Aorta (tissue), 5 donors: Measurements from ENCODE around the gene JARID2. TPM values are rescaled to one million over a fixed set of nuclear protein-coding genes. Genes with fewer than 3 reads are reported as not detected.

Source experiments
- ATAC-seq: fragments of 200-7000 bp; cut with Tn5 transposase; one replicate; pipeline ENCODE4 v1.9.1; 2022; ENCODE audit warnings: moderate library complexity; ENCODE audit not compliant: low FRiP score
- DNase-seq, 2 donors: peaks; one replicate each; pipeline ENCODE4 v3.0.0-alpha.2; 2020
- H3K27ac ChIP-seq, 2 donors: one replicate each; pipeline ENCODE4 v1.5.1; 2013; ENCODE audit warnings: low read length in 2 of 2, mild to moderate bottlenecking in 2 of 2, moderate library complexity in 2 of 2, control low read depth in 1 of 2, inconsistent platforms in 1 of 2, low read depth in 1 of 2
- H3K27me3 ChIP-seq, 2 donors: one replicate each; pipeline ENCODE4 v1.6.1; 2013; ENCODE audit warnings: control low read depth in 1 of 2, low read length in 1 of 2, mild to moderate bottlenecking in 1 of 2, moderate library complexity in 1 of 2; ENCODE audit not compliant: insufficient read depth in 2 of 2, control insufficient read depth in 1 of 2
- H3K36me3 ChIP-seq, 2 donors: one replicate each; pipeline ENCODE4 v1.6.1; 2013; ENCODE audit warnings: control low read depth in 1 of 2, low read length in 1 of 2, mild to moderate bottlenecking in 1 of 2; ENCODE audit not compliant: insufficient read depth in 2 of 2, control insufficient read depth in 1 of 2
- H3K4me1 ChIP-seq, 2 donors: one replicate each; pipeline ENCODE4 v1.6.1; 2013; ENCODE audit warnings: low read length in 2 of 2, control low read depth in 1 of 2, mild to moderate bottlenecking in 1 of 2, moderate library complexity in 1 of 2; ENCODE audit not compliant: insufficient read depth in 2 of 2, control insufficient read depth in 1 of 2
- H3K4me3 ChIP-seq, 2 donors: one replicate each; pipeline ENCODE4 v1.5.1; 2013; ENCODE audit warnings: low read length in 2 of 2, control low read depth in 1 of 2, mild to moderate bottlenecking in 1 of 2
- H3K9me3 ChIP-seq: one replicate; pipeline ENCODE4 v1.6.1; 2013; ENCODE audit warnings: mild to moderate bottlenecking, low read length; ENCODE audit not compliant: control insufficient read depth
- WGBS, 2 donors: extraction: QIAGEN DNeasy Blood & Tissue Kit; methylation state at CpG; one replicate each; pipeline ENCODE4 v1.1.7; 2013; 5-methylcytosine and 5-hydroxymethylcytosine counted together
- intact Hi-C, 2 donors: fragments of 100-400 bp; cut with DNase I; formaldehyde crosslinking; loops; one replicate each; pipeline versions ENCODE4 v1.14.2 to v1.15.0; 2022
- polyA plus RNA-seq, 2 donors: library from polyadenylated mRNA; stranded (reverse); fragments of 200-250 nt; gene quantifications; one replicate each; pipeline ENCODE4 v1.2.3, GENCODE V29; 2013
- total RNA-seq, 2 donors: library from RNA; stranded (reverse); fragmentation: NEBNext Ultra II Directional; extraction: Animal tissue kit (Norgen Biotek cat#: 25700); gene quantifications; one replicate each; pipeline ENCODE4 v1.2.1, GENCODE V29; 2021
- donor health status: healthy with polysubstance abuse.
- donor health status: Bipolar disorder and iron deficiency.
- donor health status: DM: no; HTN: no; CAD: no.
- donor health status: DM: no; HTN: no; CAD: no.
- donor health status: DM: yes; HTN: yes; CAD: no.

The JARID2 gene
- total and polyA plus RNA-seq, 4 donors = 0.88 to 13.0 (median 7.1) TPM

DNA sequence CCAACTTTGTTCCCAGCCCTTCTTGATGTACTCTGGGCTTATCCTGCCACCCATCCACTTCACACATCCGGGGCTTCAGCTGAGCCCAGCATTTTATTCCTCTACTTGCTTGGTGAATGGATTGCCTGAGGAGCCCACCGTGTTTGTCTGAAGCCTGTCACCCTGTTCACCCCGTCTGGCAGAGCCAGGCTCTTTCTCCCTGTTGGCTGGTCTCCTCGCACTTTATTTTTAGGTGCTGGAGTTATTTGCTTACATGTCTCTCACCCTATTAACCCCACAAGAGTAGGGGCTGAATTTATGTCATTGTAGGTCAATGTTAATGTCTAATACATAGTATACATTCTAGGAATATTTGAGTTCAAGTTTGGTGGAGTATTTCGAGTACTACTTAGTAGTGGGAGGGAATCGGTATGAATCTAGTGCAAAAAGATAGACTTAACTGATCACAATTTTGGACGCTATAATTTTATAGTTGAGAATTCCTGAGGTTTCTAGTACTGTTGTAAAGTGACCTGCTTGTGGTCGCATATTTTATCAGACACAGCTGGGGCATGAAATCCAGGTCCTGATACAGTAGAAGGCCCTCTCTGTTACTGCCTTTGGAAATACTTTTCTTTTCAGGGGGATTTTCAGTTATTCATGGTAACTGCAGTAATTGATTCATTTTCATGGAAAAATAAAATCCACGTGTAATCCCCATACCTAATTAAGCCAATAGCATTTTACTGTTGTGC is 10.8 kb downstream of the JARID2 start:
- no peak overlapping the region for H3K27ac ChIP-seq
- WGBS, 2 donors = 23 to 35% methylated on average over 9 of the region's 9 CpGs
- no peak for ATAC-seq
- peaks cover 6 to 11% of the 10 kb centered on the region in 2 donors for H3K4me1 ChIP-seq
- H3K4me3 ChIP-seq = no peak overlapping the region
- H3K27me3 ChIP-seq = no peaks in the 10 kb centered on the region
- H3K9me3 ChIP-seq = no peaks in the 10 kb centered on the region
- intact Hi-C loops = no loop called here
- DNase-seq = no peak
- H3K36me3 ChIP-seq = no peaks in the 10 kb centered on the region

DNA sequence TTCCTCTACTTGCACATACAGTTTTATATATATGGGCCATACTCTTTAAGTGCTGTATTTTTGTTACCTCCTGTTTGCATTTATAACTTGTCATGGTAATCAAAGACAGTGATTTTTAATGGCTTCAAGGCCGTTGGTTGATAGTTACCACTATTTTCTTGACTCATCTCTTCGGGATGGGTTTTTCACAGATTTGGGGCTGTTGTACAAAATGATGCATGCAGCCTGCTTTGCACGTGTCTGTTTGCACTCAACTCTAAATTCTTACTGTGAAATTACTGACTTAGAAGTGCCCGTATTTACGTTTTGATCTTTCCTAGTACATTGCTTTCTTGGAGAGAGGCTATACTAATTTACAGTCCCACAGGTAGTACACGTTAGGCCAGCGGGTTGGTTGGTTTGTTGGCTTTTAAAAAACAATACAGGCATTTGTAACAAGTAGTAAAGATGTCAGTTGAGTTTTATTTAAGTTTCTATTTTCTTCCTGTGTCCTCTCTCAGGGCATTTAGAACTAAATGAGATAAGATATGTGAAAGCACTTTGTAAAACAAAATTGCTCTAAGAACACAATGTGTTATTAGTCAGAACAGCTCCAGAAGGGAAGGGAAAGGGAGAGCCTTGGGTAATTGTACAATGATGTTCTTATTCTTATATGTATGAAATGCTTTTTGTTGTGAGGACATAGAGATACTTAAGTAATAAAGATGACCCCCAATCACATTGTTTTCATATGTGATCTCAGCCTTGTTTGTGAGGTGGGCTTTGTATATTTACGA is 11.7 kb downstream of the JARID2 start:
- no peak for ATAC-seq

DNA sequence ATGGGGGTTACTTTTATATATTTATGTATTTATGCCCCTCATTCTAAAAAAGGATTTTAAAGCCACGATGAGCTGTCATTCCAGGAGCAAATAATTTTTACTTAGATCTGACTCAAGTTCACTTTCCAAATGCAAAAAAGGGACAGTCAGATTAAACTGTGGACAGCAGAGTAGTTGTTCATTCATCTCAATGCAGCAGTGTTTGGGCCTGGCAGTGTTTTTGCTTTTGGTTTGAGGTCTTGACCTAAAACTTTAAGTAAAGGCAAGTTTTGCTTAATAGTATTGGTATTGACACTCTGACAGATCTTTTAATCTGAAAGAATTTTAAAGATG is 13.9 kb downstream of the JARID2 start:
- H3K4me1 ChIP-seq = peaks cover 6 to 11% of the 10 kb centered on the region in 2 donors
- WGBS, 2 donors = 26 to 32% methylated on average over 1 of the region's 1 CpG
- intact Hi-C loops = no loop called here

More for the DNA sequence above, 11.7 kb downstream of the JARID2 start:
- Histone ChIP-seq H3K9me3 (no peaks in the 10 kb centered on the region), H3K27me3 (no peaks in the 10 kb centered on the region), H3K36me3 (no peaks in the 10 kb centered on the region), H3K4me1 (peaks cover 6 to 11% of the 10 kb centered on the region in 2 donors), H3K4me3 (no peak overlapping the region), H3K27ac (no peak overlapping the region)
- DNase-seq = no peak
- intact Hi-C loops = no loop called here
- 92 to 93% methylated on average over 8 of the region's 8 CpGs for WGBS, 2 donors

DNA sequence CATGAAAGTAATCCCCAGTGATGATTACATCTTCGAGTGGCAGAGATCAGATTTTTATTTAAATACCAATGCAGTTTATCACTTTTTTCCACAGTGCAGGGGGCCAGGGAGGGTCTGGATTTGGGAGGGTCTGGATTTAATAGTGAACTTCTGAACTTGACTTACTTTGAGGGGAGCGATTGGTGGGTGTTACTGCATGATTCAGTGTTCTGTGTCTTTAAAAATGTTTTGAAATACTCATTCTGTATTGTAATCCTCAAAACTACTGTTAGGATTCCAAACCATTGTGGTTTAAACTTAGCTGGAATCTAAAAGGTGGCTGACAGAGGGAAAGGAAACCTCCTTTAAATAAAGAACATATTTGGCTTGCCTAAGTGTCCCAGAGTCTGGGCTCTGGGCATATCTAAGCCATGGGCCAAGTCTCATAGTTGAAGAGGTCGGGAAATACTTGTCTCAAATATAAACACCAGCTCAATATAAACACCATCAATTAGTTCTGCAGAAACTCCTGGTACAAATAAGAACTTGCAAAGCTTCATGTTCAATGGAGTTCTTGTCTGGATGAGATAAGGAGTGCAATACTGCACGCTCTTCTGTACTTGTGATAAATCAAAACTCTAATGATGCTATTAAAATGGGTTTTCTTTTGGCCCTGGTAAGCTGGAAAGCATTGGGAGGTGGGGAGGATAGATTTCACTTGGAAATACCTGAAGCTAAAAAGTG is 14.4 kb downstream of the JARID2 start:
- Histone ChIP-seq H3K36me3 (no peaks in the 10 kb centered on the region), H3K4me3 (no peak overlapping the region), H3K27ac (no peak overlapping the region), H3K4me1 (peaks cover 6 to 11% of the 10 kb centered on the region in 2 donors), H3K9me3 (no peaks in the 10 kb centered on the region), H3K27me3 (no peaks in the 10 kb centered on the region)
- DNase-seq (no peak), ATAC-seq (no peak)
- intact Hi-C loops = no loop called here
- 44 to 46% methylated on average over 4 of the region's 4 CpGs for WGBS, 2 donors

More for the DNA sequence above, 13.9 kb downstream of the JARID2 start:
- DNase-seq (no peak), ATAC-seq (no peak)
- Histone ChIP-seq H3K9me3 (no peaks in the 10 kb centered on the region), H3K27ac (no peak overlapping the region), H3K27me3 (no peaks in the 10 kb centered on the region), H3K36me3 (no peaks in the 10 kb centered on the region), H3K4me3 (no peak overlapping the region)

DNA sequence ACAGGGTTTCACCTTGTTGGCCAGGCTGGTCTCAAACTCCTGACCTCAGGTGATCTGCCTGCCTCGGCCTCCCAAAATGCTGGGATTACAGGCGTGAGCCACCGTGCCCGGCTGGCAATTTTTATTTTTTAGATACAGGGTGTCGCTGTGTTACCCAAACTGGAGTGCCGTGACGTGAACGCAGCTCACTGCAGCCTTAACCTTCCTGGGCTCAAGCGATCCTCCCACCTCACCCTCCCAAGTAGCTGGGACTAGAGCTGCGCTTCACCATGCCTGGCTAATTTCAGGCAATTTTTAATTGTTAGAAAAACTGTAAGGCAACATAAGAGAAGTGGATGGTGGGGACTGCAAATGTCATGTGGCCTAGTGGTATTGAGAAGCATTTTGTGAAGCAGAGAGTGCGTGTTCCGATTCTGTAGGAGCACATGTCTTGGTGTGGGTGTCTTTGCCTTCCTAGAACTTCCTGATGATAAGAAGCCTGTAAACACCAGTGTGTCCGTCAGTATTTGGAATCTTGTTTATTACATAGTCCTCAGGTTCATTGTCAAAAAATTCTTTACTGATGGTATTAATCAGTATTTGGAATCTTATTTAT is 18.0 kb downstream of the JARID2 start:
- DNase-seq (no peak), ATAC-seq (no peak)
- Histone ChIP-seq H3K27ac (no peak overlapping the region), H3K27me3 (no peaks in the 10 kb centered on the region), H3K36me3 (no peaks in the 10 kb centered on the region), H3K9me3 (no peaks in the 10 kb centered on the region), H3K4me3 (no peak overlapping the region), H3K4me1 (peaks cover 0 to 8% of the 10 kb centered on the region in 2 donors)
- intact Hi-C loops = no loop called here
- 96 to 97% methylated on average over 13 of the region's 13 CpGs for WGBS, 2 donors

DNA sequence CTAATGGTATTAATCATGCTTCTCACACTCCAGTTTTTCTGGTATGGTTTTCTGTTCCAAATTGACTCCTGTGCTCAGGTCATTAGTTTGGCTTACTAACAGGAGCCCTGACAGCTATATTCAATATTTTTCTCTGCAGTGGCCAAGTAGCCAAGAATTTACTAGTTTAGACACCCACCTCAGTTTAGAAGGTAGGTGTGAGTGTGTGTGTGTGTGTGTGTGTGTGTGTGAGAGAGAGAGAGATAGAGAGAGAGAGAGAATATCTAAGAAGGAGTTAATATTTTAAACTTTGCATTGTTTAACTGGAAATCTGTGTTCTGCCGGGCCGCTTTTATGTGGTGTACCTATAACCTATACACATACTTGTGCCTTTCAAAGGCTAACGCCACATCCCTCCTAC is 18.5 kb downstream of the JARID2 start:
- WGBS, 2 donors = 95 to 100% methylated on average over 3 of the region's 3 CpGs

DNA sequence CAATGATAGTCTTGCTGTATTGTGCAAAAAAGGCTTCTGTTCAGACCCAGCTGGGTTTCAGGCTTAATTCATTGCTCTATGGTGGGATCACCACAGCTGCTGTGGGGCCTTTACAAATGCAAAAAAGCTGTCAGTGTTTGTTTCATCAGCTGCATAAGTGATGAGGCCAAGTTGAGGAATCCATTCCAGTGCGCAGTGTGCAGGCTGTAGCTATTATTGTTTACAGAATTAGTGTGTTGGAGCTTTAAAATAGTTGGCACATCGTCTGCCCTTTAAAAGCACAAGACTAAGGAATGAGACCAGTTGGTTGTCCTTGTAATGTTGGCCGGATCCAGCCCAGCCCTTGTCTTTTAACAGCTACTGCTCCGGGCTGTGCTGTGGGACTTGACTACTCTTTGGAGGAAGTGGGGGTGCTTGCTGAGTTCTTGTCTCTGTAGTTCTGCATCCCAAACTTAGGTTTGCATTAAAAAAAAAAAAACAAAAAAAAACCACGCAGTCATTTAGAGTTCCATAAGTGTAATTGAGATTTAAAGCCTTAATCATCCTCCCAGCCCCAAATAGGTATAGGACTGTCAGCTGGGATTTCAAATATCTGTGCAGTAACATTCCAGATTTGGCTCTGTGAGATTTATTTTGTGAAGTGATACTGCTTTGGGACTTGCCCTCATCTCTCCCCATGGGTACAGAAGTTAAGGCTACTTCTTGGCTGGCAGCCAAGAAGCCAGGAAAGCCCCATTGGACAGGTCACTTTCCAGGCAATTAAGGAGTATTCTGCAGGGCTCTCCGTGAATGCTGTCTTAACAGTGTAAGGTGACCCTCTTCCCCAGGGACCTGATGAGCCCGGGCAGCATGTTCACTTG is 19.3 kb downstream of the JARID2 start:
- ATAC-seq (no peak), DNase-seq (no peak)
- Histone ChIP-seq H3K27ac (no peak overlapping the region), H3K9me3 (no peaks in the 10 kb centered on the region), H3K4me3 (no peak overlapping the region), H3K36me3 (no peaks in the 10 kb centered on the region), H3K27me3 (no peaks in the 10 kb centered on the region), H3K4me1 (peaks cover 0 to 7% of the 10 kb centered on the region in 2 donors)
- intact Hi-C loops = no loop called here
- 73 to 74% methylated on average over 7 of the region's 7 CpGs for WGBS, 2 donors

More for the DNA sequence above, 18.5 kb downstream of the JARID2 start:
- intact Hi-C loops = no loop called here
- H3K27ac ChIP-seq = no peak overlapping the region
- no peaks in the 10 kb centered on the region for H3K9me3 ChIP-seq
- H3K4me1 ChIP-seq = peaks cover 0 to 8% of the 10 kb centered on the region in 2 donors
- H3K36me3 ChIP-seq = no peaks in the 10 kb centered on the region
- ATAC-seq = no peak
- no peak for DNase-seq
- H3K27me3 ChIP-seq = no peaks in the 10 kb centered on the region
- H3K4me3 ChIP-seq = no peak overlapping the region

DNA sequence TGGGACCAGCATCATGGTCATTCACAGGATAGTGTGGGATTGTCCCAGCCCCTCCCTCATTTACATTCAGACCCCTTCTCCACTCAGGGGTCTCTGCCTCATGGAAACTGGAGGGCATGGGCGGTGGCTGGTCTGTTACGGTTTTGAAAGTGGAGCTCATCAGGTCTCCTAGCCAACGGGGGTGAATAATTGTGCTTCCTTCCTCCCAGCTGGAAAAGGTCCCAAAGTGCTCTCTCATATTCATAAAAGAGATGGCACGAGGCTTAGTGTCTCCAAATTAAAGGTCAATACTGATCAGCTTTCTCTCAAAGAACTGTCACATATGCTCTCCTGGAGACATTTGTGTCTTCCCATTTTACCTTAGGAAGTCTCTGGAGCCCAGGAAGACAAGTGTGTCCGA is 19.9 kb downstream of the JARID2 start:
- Histone ChIP-seq H3K27ac (no peak overlapping the region), H3K9me3 (no peaks in the 10 kb centered on the region), H3K27me3 (no peaks in the 10 kb centered on the region), H3K4me3 (no peak overlapping the region), H3K4me1 (peaks cover 0 to under 1% of the 10 kb centered on the region in 2 donors), H3K36me3 (no peaks in the 10 kb centered on the region)
- ATAC-seq = no peak
- no peak for DNase-seq
- 79 to 88% methylated on average over 5 of the region's 5 CpGs for WGBS, 2 donors
- intact Hi-C loops = no loop called here
